B cell (primary cell): ENCODE results near the gene LRRC40. TPM values are rescaled to one million over a fixed set of nuclear protein-coding genes. Genes with fewer than 3 reads are reported as not detected.

Source experiments
- ATAC-seq: fragments of 200-7000 bp; cut with Tn5 transposase; one replicate; pipeline ENCODE4 v1.10.0; 2021; ENCODE audit warnings: low read depth, mild to moderate bottlenecking, moderate number of reproducible peaks, moderate library complexity
- CTCF ChIA-PET: fragments of 350-600 bp; sonication (Branson Sonifier 250); formaldehyde crosslinking; loops from one replicate; lab custom pipeline; 2021; ENCODE audit warnings: antibody characterized with exemption, inconsistent platforms; lab: Charles Lee
- POLR2A ChIA-PET: fragments of 350-600 bp; sonication (Branson Sonifier 250); formaldehyde crosslinking; loops from one replicate; lab custom pipeline; 2021; ENCODE audit warnings: antibody characterized with exemption; lab: Charles Lee
- DNase-seq: peaks from one replicate; pipeline ENCODE4 v3.0.0; 2013
- H2AFZ ChIP-seq: 2 replicates; pipeline ENCODE4 v1.6.1; 2012; ENCODE audit warnings: mild to moderate bottlenecking, low read depth, low read length; ENCODE audit not compliant: insufficient read depth, poor library complexity, severe bottlenecking
- H3K27ac ChIP-seq, 2 donors: 1 replicate in 1 of 2; 2 replicates in 1 of 2; pipeline ENCODE4 v1.5.1; 2012 to 2013; ENCODE audit warnings: low read length in 2 of 2, mild to moderate bottlenecking in 2 of 2, moderate library complexity in 1 of 2
- H3K27me3 ChIP-seq, 4 experiments: fragments of 200-600 bp in 1 of 4; sonication (generic) in 1 of 4; replicated peaks in 1 of 4; 1 replicate in 2 of 4; 2 replicates in 2 of 4; pipeline versions ENCODE4 v1.6.1 to v1.7.0; 2013 to 2016; ENCODE audit warnings: low read length in 3 of 4, mild to moderate bottlenecking in 2 of 4, mixed read lengths in 1 of 4, moderate library complexity in 1 of 4; ENCODE audit not compliant: insufficient read depth in 4 of 4, control insufficient read depth in 3 of 4; ENCODE audit errors: control extremely low read depth in 1 of 4
- H3K36me3 ChIP-seq, 2 experiments: replicated peaks in 1 of 2; 1 replicate in 1 of 2; 2 replicates in 1 of 2; pipeline versions ENCODE4 v1.6.1 to v1.7.1; 2013; ENCODE audit warnings: low read length in 1 of 2; ENCODE audit not compliant: insufficient read depth in 2 of 2, control insufficient read depth in 1 of 2; ENCODE audit errors: control extremely low read depth in 1 of 2, extremely low read depth in 1 of 2
- H3K4me1 ChIP-seq, 2 donors: fragments of 200-600 bp in 1 of 2; sonication (generic) in 1 of 2; 1 replicate in 1 of 2; 2 replicates in 1 of 2; pipeline versions ENCODE4 v1.5.1 to v1.6.1; 2013 to 2017; ENCODE audit warnings: low read length in 2 of 2; ENCODE audit not compliant: control insufficient read depth in 2 of 2, insufficient read depth in 2 of 2
- H3K4me2 ChIP-seq: replicated peaks from 2 replicates; pipeline ENCODE3; 2012; ENCODE audit warnings: mild to moderate bottlenecking, low read depth, low read length; ENCODE audit not compliant: poor library complexity, severe bottlenecking
- H3K4me3 ChIP-seq, 5 experiments: fragments of 200-600 bp in 1 of 5; sonication (generic) in 1 of 5; 1 replicate in 3 of 5; 2 replicates in 2 of 5; pipeline versions ENCODE4 v1.5.1 to v1.7.0; 2011 to 2016; ENCODE audit warnings: low read length in 4 of 5, mild to moderate bottlenecking in 4 of 5, low read depth in 2 of 5, control low read depth in 1 of 5, moderate library complexity in 1 of 5; ENCODE audit not compliant: insufficient read depth in 1 of 5; ENCODE audit errors: control extremely low read depth in 1 of 5, extremely low read depth in 1 of 5
- H3K79me2 ChIP-seq: fragments of 200-600 bp; sonication (generic); one replicate; pipeline ENCODE4 v1.6.0; 2016; ENCODE audit warnings: low read length; ENCODE audit not compliant: control insufficient read depth, insufficient read depth
- H3K9ac ChIP-seq: fragments of 200-600 bp; sonication (generic); 2 replicates; pipeline ENCODE4 v1.6.1; 2017; ENCODE audit warnings: mild to moderate bottlenecking, low read length, moderate library complexity
- H3K9me3 ChIP-seq, 3 donors: one replicate each; pipeline versions ENCODE4 v1.6.1 to v1.7.1; 2013; ENCODE audit warnings: low read length in 2 of 3; ENCODE audit not compliant: control insufficient read depth in 2 of 3, insufficient read depth in 1 of 3; ENCODE audit errors: control extremely low read depth in 1 of 3
- H4K20me1 ChIP-seq: 2 replicates; pipeline ENCODE4 v1.6.0; 2012; ENCODE audit warnings: mild to moderate bottlenecking, low read length; ENCODE audit not compliant: insufficient read depth, control insufficient read depth, poor library complexity, severe bottlenecking
- H3K27ac Mint-ChIP-seq: one replicate; pipeline ENCODE4 v1.8.0; 2021; ENCODE audit warnings: mixed read lengths
- H3K27me3 Mint-ChIP-seq: one replicate; pipeline ENCODE4 v1.8.0; 2021; ENCODE audit warnings: mixed read lengths
- H3K4me1 Mint-ChIP-seq: one replicate; pipeline ENCODE4 v1.8.0; 2021; ENCODE audit warnings: mixed read lengths
- H3K4me3 Mint-ChIP-seq: one replicate; pipeline ENCODE4 v1.8.0; 2021; ENCODE audit warnings: mixed read lengths
- H3K9me3 Mint-ChIP-seq: one replicate; pipeline ENCODE4 v1.8.0; 2022; ENCODE audit warnings: mixed read lengths; ENCODE audit not compliant: insufficient read depth
- CTCF ChIP-seq: fragments of 200-600 bp; IDR thresholded peaks from one replicate; pipeline ENCODE4 v1.8.0; 2022; ENCODE audit warnings: antibody characterized with exemption, mild to moderate bottlenecking
- EZH2 ChIP-seq: IDR thresholded peaks from 2 replicates; pipeline ENCODE4 v1.6.1; 2012; ENCODE audit warnings: borderline replicate concordance, low read depth, mild to moderate bottlenecking, moderate library complexity, low read length; ENCODE audit not compliant: insufficient read depth, poor library complexity, severe bottlenecking
- WGBS: methylation state at CpG from one replicate; pipeline ENCODE4 v1.1.5; 2013; ENCODE audit warnings: missing lambda C conversion rate; ENCODE audit not compliant: insufficient coverage; 5-methylcytosine and 5-hydroxymethylcytosine counted together
- intact Hi-C: fragments of 100-400 bp; cut with micrococcal nuclease; formaldehyde crosslinking; loops from one replicate; pipeline ENCODE4 v1.10.0; 2022
- polyA plus RNA-seq: library from polyadenylated mRNA; depleted of rRNA; stranded (reverse); fragments of >200 nt; gene quantifications from 2 replicates; pipeline ENCODE4 v1.2.3, GENCODE V29; 2012
- small RNA-seq: library from RNA; depleted of rRNA; stranded (forward); fragments of <200 nt; gene quantifications from one replicate; pipeline ENCODE3, GENCODE V24; 2012; ENCODE audit warnings: low replicate concordance, low read depth; ENCODE audit not compliant: insufficient read length
- total RNA-seq, 2 donors: library from RNA; stranded (reverse); fragments of 120-200 nt in 1 of 2; gene quantifications; 1 replicate in 1 of 2; 2 replicates in 1 of 2; pipeline versions ENCODE4 v1.2.3 to v1.2.4, GENCODE V29; 2013 to 2022

Gene LRRC40
- total and polyA plus RNA-seq, 2 donors (not counting 1 experiment from before 2014, with no cell fraction given): 4.4 to 14.5 TPM

DNA sequence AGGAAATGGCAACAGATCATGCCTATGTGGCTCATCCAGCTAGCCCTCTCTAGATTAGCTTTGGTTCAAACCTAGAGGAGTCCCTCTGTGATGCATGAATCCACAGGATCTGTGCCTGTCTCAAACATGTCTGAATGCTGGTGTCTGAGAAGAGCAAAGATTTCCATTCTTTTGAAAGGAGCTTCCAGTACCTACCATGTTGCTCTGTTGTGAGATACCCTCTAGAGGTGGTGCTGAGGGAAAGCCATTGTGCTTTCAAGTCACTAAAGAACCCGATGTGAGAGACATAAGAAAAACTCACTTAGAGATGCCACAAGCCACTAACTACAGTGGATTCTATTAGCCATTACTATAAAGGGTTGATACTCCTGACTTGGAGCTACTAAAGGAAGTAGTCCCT, 103.6 kb downstream of the LRRC40 start:
- DNase-seq (no peak), ATAC-seq (no peak)
- Histone ChIP-seq H4K20me1 (no peaks in the 10 kb centered on the region), H3K9me3 (no peaks in the 10 kb centered on the region), H3K27me3 (no peaks in the 10 kb centered on the region), H3K4me1 (no peaks in the 10 kb centered on the region), H3K4me2 (no peak overlapping the region), H3K79me2 (no peaks in the 10 kb centered on the region), H3K27ac (no peak overlapping the region), H3K9ac (no peak overlapping the region), H2AFZ (no peak overlapping the region), H3K36me3 (no peaks in the 10 kb centered on the region), H3K4me3 (no peak overlapping the region)
- CTCF ChIA-PET: no interaction called here
- POLR2A ChIA-PET: no interaction called here
- intact Hi-C loops: no loop called here
- Mint-ChIP-seq H3K27ac (no peak overlapping the region), H3K4me1 (no peaks in the 10 kb centered on the region), H3K4me3 (no peak overlapping the region), H3K27me3 (peaks cover 4% of the 10 kb centered on the region), H3K9me3 (no peaks in the 10 kb centered on the region)
- no peak for TF ChIP-seq CTCF
- no peak for TF ChIP-seq EZH2
- no CpG with 5 or more reads among the region's 1 CpG for WGBS

DNA sequence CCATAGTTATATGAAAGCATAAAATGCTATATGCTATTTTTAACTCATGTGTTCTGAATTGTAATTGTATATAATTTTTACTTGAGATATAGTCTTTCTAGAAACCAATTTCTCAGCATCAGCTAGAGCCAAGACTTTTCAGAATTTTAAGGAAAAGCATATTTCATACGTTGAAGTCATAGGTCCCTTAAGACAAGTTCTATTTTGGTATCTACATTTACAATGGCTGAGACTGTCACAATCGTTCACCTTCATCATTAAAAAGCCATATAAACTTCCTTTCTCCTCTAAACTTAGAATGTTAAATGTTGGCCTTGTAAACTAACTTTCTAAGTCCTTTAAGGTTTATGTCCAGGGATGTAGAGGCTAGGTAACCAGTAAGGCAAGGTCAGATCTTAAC, 104.1 kb downstream of the LRRC40 start:
- POLR2A ChIA-PET: no interaction called here
- Histone ChIP-seq H3K27me3 (no peaks in the 10 kb centered on the region), H3K9ac (no peak overlapping the region), H3K4me2 (no peak overlapping the region), H4K20me1 (no peaks in the 10 kb centered on the region), H3K9me3 (no peaks in the 10 kb centered on the region), H3K4me3 (no peak overlapping the region), H3K79me2 (no peaks in the 10 kb centered on the region), H3K27ac (no peak overlapping the region), H3K4me1 (no peaks in the 10 kb centered on the region), H2AFZ (no peak overlapping the region), H3K36me3 (no peaks in the 10 kb centered on the region)
- H3K27me3 Mint-ChIP-seq: peaks cover 7% of the 10 kb centered on the region
- TF ChIP-seq CTCF: no peak
- TF ChIP-seq EZH2: no peak
- CTCF ChIA-PET: no interaction called here
- H3K9me3 Mint-ChIP-seq: no peaks in the 10 kb centered on the region
- H3K4me1 Mint-ChIP-seq: no peaks in the 10 kb centered on the region
- no peak overlapping the region for H3K27ac Mint-ChIP-seq
- ATAC-seq (no peak), DNase-seq (no peak)
- WGBS: no CpG with 5 or more reads among the region's 2 CpGs
- no peak overlapping the region for H3K4me3 Mint-ChIP-seq
- intact Hi-C loops: no loop called here

Small RNAs within 50 kb of the gene (small RNA-seq; reads per million reads assigned to genes)
- not detected for gene RN7SL242P

Other genes with a start within 250 kb of the LRRC40 start
- 322 and 333 TPM in 2 replicates for gene SRSF11, start 15.8 kb upstream of the LRRC40 start, total RNA-seq
- gene SRSF11, start 15.8 kb upstream of the LRRC40 start, polyA plus RNA-seq: 243 and 419 TPM in 2 replicates
- 29.9 and 31.9 TPM in 2 replicates for gene ANKRD13C, start 149.1 kb upstream of the LRRC40 start, total RNA-seq
- gene ANKRD13C, start 149.1 kb upstream of the LRRC40 start, polyA plus RNA-seq: 7.9 and 11.2 TPM in 2 replicates
- gene CTH, start 205.7 kb upstream of the LRRC40 start, total RNA-seq: 3.9 and 4.9 TPM in 2 replicates
- 0.84 and 2.9 TPM in 2 replicates for gene CTH, start 205.7 kb upstream of the LRRC40 start, polyA plus RNA-seq